C4-2B (cell line): ENCODE measurements around the gene IL1RL1.

ENCODE experiments used
- H3K27ac ChIP-seq: fragments of 450-650 bp; 2 replicates; pipeline ENCODE4 v1.5.1; 2017
- ZFX ChIP-seq: fragments of 450-650 bp; IDR thresholded peaks from 2 replicates; pipeline ENCODE4 v1.6.1; 2017
- TF ChIP-seq, protein P1 (sequence below): fragments of 450-650 bp; conservative IDR thresholded peaks from 2 replicates; pipeline ENCODE4 v1.5.1; 2017; ENCODE audit warnings: mild to moderate bottlenecking

The IL1RL1 gene

DNA sequence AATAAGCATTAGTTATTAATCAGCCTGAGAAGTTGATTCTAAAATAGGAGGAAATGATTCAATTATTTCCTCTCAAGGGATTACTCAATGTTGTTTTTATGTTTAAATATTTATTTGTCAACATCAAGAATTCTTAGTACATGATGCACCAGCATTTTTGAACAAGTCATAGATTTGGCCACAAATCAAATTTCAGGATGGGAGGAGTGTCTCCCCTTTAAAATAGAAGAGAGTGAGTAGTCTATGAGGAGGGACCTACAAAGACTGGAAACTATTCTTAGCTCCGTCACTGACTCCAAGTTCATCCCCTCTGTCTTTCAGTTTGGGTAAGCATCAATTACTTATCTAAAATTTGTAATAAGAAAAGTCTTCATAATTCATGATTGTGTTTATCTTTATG, 25.6 kb downstream of the IL1RL1 start:
- H3K27ac ChIP-seq, result no peak overlapping the region

DNA sequence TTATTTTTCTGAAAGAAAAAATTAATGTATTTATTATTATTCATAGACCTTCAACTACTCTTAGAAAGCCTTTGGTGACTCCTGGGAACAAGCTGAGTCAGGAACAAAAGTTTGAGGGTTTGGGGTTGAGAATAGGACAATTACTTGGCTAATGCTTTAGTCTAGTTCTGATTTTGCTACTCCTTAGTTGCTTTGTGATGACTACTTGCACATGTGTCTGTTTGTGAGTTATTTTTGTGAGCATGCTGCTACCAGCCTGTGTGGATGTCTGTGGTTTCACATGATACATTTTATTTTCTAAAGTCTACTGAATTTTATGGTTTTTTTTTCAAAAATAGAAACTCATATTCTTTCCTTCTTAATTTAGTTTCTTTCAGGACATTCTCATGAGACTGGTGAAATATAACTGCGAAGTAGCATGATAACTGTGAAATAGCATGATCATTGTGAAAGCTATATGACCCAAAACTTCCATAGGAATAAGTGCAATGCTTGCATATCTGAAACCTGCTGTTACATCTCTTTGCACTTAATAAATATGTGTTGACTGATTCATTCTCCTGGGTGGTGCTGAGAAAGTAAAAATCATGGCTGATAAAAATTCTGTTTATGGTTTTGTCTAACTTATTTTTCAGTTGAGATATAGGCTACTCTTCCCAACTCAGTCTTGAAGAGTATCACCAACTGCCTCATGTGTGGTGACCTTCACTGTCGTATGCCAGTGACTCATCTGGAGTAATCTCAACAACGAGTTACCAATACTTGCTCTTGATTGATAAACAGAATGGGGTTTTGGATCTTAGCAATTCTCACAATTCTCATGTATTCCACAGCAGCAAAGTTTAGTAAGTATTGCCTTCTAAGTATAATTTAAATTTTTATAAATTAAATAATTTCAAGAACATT, 26.4 kb downstream of the IL1RL1 start:
- TF ChIP-seq, protein P1, sequence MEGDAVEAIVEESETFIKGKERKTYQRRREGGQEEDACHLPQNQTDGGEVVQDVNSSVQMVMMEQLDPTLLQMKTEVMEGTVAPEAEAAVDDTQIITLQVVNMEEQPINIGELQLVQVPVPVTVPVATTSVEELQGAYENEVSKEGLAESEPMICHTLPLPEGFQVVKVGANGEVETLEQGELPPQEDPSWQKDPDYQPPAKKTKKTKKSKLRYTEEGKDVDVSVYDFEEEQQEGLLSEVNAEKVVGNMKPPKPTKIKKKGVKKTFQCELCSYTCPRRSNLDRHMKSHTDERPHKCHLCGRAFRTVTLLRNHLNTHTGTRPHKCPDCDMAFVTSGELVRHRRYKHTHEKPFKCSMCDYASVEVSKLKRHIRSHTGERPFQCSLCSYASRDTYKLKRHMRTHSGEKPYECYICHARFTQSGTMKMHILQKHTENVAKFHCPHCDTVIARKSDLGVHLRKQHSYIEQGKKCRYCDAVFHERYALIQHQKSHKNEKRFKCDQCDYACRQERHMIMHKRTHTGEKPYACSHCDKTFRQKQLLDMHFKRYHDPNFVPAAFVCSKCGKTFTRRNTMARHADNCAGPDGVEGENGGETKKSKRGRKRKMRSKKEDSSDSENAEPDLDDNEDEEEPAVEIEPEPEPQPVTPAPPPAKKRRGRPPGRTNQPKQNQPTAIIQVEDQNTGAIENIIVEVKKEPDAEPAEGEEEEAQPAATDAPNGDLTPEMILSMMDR, result no peak
- no peak for TF ChIP-seq ZFX

More for the DNA sequence above, 25.6 kb downstream of the IL1RL1 start:
- no peak for TF ChIP-seq ZFX
- TF ChIP-seq, protein P1, result no peak

DNA sequence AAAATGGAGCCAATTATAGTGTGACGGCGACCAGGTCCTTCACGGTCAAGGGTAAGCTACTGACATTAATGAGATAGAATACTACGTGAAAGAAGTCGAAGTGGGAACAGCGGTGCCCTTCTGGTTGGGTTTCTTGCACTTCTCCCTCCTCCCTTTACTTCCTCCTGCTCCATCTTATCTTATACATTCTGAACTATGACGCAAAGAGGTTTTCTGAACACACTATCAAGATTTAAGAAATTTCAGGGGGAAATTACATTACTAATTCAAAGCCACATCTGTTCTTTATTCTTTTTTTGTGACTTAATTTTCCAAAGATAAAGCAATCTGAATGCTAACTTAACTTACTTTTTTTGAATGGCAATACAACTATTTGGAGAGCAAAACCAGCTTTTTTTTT, 29.4 kb downstream of the IL1RL1 start:
- H3K27ac ChIP-seq, result no peak overlapping the region
- no peak for TF ChIP-seq ZFX
- TF ChIP-seq, protein P1, result no peak

More for the DNA sequence above, 26.4 kb downstream of the IL1RL1 start:
- H3K27ac ChIP-seq, result no peak overlapping the region

DNA sequence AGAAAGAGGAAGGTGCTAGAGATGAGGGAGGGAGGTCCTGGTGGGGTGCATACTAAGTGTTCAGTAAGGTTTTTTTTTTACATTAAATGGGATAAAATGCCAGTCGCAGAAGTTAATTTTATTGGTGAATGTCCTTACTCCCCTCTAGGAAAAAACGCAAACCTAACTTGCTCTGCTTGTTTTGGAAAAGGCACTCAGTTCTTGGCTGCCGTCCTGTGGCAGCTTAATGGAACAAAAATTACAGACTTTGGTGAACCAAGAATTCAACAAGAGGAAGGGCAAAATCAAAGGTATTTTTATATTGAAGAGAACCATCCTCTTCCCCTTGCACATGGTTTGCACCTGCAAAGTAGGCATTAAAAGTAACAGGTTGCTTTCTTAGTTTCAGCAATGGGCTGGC, 31.5 kb downstream of the IL1RL1 start:
- TF ChIP-seq, protein P1, result peak; percentile 55
- TF ChIP-seq ZFX, result no peak
- H3K27ac ChIP-seq, result no peak overlapping the region; the same call in 1 of the 2 replicates

DNA sequence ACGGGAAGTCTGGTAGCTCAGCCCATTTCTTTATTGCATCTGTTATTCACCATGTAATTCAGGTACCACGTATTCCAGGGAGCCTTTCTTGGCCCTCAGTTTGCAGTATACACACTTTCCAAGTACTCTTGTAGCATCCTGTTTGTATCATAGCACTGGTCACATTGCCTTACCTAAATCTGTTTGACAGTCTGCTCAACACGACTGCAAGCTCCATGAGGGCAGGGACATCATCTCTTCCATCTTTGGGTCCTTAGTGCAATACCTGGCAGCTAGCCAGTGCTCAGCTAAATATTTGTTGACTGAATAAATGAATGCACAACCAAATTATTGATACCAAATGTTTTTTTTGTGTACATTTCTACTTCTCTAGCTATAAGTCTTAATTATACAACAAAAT, 33.0 kb downstream of the IL1RL1 start:
- no peak overlapping the region for H3K27ac ChIP-seq
- TF ChIP-seq, protein P1, result no peak
- TF ChIP-seq ZFX, result no peak

DNA sequence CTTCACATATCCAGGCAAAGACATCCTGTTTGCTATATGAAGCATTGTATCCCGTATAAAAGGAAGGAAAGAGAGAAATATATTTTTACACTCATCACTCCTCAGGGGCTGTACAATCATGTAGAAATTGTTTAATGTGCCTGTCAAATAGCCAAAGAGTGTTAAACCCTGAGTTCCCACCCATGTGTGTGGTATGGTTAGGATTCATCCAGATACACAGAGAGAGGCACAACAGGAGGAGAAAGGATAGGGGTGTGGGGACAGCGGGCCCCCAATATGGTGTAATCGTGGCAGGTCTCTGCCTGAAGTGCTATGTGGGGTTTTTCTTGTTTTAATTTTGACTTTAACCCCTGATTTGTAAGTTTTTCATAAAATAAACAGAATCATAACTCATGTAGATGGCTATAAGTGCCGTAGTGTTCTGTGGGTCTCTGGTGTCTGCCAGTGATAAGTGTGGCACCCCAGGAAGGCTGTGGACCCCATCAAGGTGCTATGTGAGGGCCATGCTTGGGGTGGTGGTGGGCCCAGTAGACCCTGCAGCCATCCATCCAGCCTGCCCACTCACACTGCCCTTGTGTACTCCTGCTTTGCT, 34.1 kb downstream of the IL1RL1 start:
- TF ChIP-seq ZFX, result no peak
- TF ChIP-seq, protein P1, result no peak

DNA sequence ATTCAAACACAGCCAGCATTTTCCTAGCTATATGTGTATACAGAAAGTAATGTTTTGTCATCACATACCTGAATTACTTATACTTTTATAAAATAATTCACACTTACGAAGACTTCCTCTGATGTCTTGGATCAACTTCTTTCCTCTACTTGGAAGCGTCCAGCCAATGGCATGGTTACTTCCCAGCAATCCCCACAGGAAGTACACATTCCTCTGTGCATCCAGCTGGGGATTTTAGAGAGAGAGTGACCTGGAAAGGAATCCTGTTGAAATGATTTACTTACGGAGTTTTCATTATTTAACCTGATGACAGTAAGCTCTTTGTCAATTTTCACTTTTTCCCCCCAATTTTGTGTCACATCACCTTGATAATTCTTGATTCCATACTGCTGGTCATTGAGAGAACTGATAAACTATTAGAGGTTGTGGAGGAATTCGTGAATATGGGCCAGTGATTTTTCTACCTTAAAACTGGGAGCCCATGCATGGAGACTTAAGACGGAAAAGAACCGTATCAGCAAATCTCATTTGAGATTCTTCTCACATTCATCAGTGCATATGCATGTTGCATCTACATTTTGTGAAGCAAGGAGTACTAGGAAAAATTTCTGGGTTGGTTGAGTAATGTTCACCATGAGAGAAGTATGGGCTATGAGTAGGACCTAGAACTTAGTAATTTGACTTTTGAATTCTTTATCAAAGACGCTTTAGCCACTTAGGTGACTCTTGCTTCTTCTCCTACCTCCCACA, 35.2 kb downstream of the IL1RL1 start:
- H3K27ac ChIP-seq, result no peak overlapping the region
- no peak for TF ChIP-seq ZFX
- TF ChIP-seq, protein P1, result no peak

More for the DNA sequence above, 34.1 kb downstream of the IL1RL1 start:
- no peak overlapping the region for H3K27ac ChIP-seq
